CD4-positive, alpha-beta T cell treated with Interleukin-4 for 1 hour (primary cell): ENCODE data around the gene GMPPA.

Experiments used
- DNase-seq, 2 donors: peaks; one replicate each; pipeline ENCODE4 v3.0.0-alpha.2; 2020 to 2022

GMPPA gene

GRCh38 chr2:219522111-219523030 lies 23.7 kb downstream of the GMPPA start:
- DNase-seq: no peak

DNA sequence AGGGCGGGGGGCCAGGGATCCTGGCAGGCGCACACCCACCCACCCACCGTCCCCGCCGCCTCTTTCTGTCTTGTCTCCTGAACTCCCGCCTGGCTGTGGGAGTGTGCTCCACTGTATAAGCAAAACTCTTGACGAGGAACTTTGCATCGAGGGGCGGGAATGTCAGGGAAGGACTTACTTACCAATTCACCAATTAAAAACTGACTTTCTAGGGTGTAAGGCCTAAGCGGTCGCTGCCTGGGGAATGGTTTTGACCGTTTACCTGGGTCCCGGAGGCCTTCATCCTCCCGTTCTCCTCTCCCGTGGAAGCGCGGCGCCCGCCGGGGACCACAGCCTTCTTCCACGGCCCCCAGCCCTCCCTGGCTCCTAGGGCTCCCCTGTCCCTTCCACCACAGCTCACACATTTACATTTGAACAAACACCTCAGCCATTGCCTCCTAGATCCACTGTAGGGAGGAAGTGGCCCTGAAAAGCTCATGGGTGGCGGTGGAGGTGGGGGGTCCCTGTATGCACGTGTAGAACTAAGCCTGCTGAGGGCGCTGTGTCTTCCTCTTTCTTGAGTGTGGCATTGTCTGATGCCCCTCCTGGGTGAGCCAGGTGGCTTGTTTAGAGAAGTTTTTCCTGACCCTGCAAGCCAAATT lies 24.5 kb downstream of the GMPPA start:
- no peak for DNase-seq

- no peak for DNase-seq
Measured at GRCh38 chr2:219524817-219525216, 26.1 kb downstream of the GMPPA start.

- DNase-seq: no peak
Measured at GRCh38 chr2:219525533-219526232, 27.0 kb downstream of the GMPPA start.

GRCh38 chr2:219526320-219527075 lies 27.8 kb downstream of the GMPPA start:
- no peak for DNase-seq

DNA sequence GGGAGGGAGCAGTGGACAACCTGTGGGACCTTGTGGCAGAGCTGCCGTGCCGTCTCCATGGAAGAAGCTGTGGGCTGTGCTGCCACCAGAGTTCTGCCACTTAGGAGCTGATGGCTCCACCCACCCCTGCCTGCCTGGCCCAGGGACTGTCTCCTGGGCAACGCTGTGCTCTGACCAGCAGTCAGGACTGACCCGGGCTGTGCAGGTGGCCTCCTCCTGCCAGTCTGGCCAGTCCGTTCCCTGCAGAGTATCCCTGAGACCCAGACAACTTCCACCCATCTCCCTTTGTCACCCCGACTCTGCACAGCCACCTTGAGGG lies 28.3 kb downstream of the GMPPA start:
- DNase-seq: no peak

- no peak for DNase-seq
Measured at GRCh38 chr2:219527472-219527871, 28.8 kb downstream of the GMPPA start.

DNA sequence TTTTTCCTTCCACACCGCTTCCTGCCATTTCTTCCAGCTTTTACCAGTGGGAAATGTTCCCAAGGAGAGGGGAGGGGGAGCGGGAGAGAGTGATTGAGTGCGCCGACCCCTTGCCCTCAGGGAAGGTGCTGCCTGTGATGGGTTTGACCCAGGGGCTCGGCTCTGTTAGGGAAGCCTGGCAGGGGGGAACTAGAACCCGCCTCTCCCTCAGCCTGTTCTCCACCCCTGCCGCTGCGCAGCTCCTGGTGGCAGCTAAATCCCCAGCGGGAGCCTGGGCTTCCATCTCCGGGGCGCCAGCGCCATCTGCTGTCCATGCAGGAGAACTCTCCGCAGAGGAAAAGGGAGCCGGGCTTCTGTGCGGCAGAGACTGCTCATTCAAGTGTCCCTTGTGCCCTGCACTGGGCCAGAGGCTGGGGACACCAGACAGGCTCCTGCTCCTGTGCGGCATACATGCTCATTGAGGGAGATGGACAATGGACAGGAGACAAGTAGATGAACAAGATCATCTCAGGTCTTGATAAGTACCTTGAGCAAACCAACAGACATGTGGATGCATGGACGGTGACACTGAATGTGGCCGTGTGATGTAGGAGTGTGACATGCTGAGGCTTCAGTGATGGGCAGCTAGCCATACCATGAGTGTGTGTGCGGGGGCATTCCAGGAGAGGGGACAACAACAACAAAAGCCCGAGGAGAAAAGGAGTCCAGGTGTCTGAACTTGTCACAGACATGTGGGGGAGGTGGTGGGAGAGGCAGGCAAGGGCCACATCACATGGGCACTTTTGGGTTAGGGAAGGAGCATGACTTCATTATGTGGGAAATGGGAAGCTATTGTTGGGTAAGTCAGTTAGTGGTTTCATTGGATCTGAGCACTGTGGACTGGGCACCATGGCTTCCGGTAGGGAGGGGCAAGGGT lies 31.6 kb downstream of the GMPPA start:
- peak; percentile 82 to 84 for DNase-seq

GRCh38 chr2:219531639-219532377 lies 33.1 kb downstream of the GMPPA start:
- DNase-seq: no peak

DNA sequence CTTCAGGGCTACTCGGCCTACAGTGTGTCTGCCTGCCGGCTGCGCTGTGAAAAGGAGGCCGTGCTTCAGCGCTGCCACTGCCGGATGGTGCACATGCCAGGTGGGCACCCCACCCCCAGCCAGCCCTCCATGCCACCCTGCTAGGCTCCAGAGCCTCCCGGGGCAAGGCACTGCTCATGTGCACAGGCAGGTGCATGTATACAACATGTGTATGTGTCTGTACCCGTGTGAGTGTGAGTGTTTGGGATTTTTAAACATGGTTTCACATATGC lies 33.6 kb downstream of the GMPPA start:
- no peak for DNase-seq

GRCh38 chr2:219533930-219534661 lies 35.4 kb downstream of the GMPPA start:
- no peak for DNase-seq

- DNase-seq: no peak
Measured at GRCh38 chr2:219536425-219536824, 37.7 kb downstream of the GMPPA start.

GRCh38 chr2:219536967-219537366 lies 38.3 kb downstream of the GMPPA start:
- DNase-seq: no peak

GRCh38 chr2:219537657-219538488 lies 39.2 kb downstream of the GMPPA start:
- no peak for DNase-seq

DNA sequence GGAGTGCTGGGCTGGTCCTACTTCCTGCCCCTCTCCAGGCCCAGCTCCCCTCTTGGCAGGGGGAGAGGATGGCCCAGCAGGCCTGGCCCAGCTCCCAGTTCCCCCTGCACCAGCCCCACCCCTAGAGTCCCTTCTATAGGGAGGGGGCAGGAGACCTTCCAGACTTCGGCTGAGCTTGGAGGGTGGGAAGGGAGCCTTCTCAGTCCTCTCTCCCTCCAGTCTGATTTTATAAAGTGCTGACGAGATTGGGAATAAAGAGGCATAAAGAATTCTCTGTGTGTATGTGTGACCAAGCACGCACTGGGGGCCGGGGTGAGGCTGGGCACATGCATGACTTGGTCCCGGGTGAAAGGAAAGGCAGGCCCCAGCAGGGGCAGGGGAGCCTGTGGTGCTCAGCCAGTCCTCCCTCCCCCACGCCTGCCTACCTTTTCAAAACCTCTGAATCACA lies 39.8 kb downstream of the GMPPA start:
- no peak for DNase-seq

- no peak for DNase-seq
Measured at GRCh38 chr2:219538956-219539788, 40.5 kb downstream of the GMPPA start.

GRCh38 chr2:219539926-219540678 lies 41.4 kb downstream of the GMPPA start:
- DNase-seq: no peak
